ENCODE data around the gene HIVEP2.

Gene HIVEP2

GRCh38 chr6:142912125-142912524, 32.9 kb downstream of the HIVEP2 start:
- no peak for TF ChIP-seq CTCF (IDR thresholded peaks at IDR 0.05)
- Histone ChIP-seq H3K36me3 (no peaks in the 10 kb centered on the region), H3K27me3 (no peaks in the 10 kb centered on the region), H3K4me3 (no peak overlapping the region), H3K9me3 (no peaks in the 10 kb centered on the region), H3K4me1 (no peaks in the 10 kb centered on the region), H3K27ac (no peak overlapping the region)
- DNase-seq: no peak
- intact Hi-C loops (cut with DNase I; ENCODE audit: low total_unique reads): no loop called here

GRCh38 chr6:142911430-142911829, 33.5 kb downstream of the HIVEP2 start:
- intact Hi-C loops (cut with DNase I; ENCODE audit: low total_unique reads): no loop called here

GRCh38 chr6:142909686-142910085, 35.3 kb downstream of the HIVEP2 start:
- H3K36me3 ChIP-seq: no peaks in the 10 kb centered on the region
- DNase-seq: no peak
- no peaks in the 10 kb centered on the region for H3K27me3 ChIP-seq
- no peak overlapping the region for H3K27ac ChIP-seq
- no peak for TF ChIP-seq CTCF (IDR thresholded peaks at IDR 0.05)
- H3K4me1 ChIP-seq: no peaks in the 10 kb centered on the region
- no peak overlapping the region for H3K4me3 ChIP-seq
- intact Hi-C loops (cut with DNase I; ENCODE audit: low total_unique reads): no loop called here
- H3K9me3 ChIP-seq: no peaks in the 10 kb centered on the region

More at GRCh38 chr6:142911430-142911829, 33.5 kb downstream of the HIVEP2 start:
- no peak for TF ChIP-seq CTCF (IDR thresholded peaks at IDR 0.05)
- no peaks in the 10 kb centered on the region for H3K27me3 ChIP-seq
- H3K4me1 ChIP-seq: no peaks in the 10 kb centered on the region
- H3K4me3 ChIP-seq: no peak overlapping the region
- H3K27ac ChIP-seq: no peak overlapping the region
- no peak for DNase-seq
- H3K36me3 ChIP-seq: no peaks in the 10 kb centered on the region
- H3K9me3 ChIP-seq: no peaks in the 10 kb centered on the region

GRCh38 chr6:142908235-142908634, 36.7 kb downstream of the HIVEP2 start:
- no peaks in the 10 kb centered on the region for H3K27me3 ChIP-seq
- no peak overlapping the region for H3K4me3 ChIP-seq
- no peak for TF ChIP-seq CTCF (IDR thresholded peaks at IDR 0.05)
- H3K36me3 ChIP-seq: no peaks in the 10 kb centered on the region
- H3K27ac ChIP-seq: no peak overlapping the region
- DNase-seq: no peak
- intact Hi-C loops (cut with DNase I; ENCODE audit: low total_unique reads): no loop called here
- peaks cover 0 to 10% (median 0%) of the 10 kb centered on the region in 4 donors for H3K4me1 ChIP-seq
- H3K9me3 ChIP-seq: no peaks in the 10 kb centered on the region

- Histone ChIP-seq H3K9me3 (no peaks in the 10 kb centered on the region), H3K27me3 (no peaks in the 10 kb centered on the region), H3K36me3 (no peaks in the 10 kb centered on the region), H3K4me1 (peaks cover 0 to 17% (median 2%) of the 10 kb centered on the region in 4 donors), H3K27ac (no peak overlapping the region), H3K4me3 (no peak overlapping the region)
- intact Hi-C loops (cut with DNase I; ENCODE audit: low total_unique reads): no loop called here
- TF ChIP-seq CTCF (IDR thresholded peaks at IDR 0.05): no peak
- DNase-seq: no peak
These were observed 37.4 kb downstream of the HIVEP2 start for GRCh38 chr6:142907544-142907943.

GRCh38 chr6:142906945-142907470, 38.0 kb downstream of the HIVEP2 start:
- no peak overlapping the region for H3K4me3 ChIP-seq
- H3K4me1 ChIP-seq: peaks cover 0 to 19% (median 2%) of the 10 kb centered on the region in 4 donors
- H3K27ac ChIP-seq: no peak overlapping the region
- no peak for TF ChIP-seq CTCF (IDR thresholded peaks at IDR 0.05)
- intact Hi-C loops (cut with DNase I; ENCODE audit: low total_unique reads): no loop called here
- H3K36me3 ChIP-seq: no peaks in the 10 kb centered on the region
- no peak for DNase-seq
- H3K27me3 ChIP-seq: no peaks in the 10 kb centered on the region
- H3K9me3 ChIP-seq: no peaks in the 10 kb centered on the region

Data from tibial artery (tissue), 4 donors.